Brain microvascular endothelial cell (primary cell): ENCODE results near the gene UIMC1.

Experiments used
- DNase-seq: peaks from one replicate; pipeline ENCODE4 v3.0.0-alpha.2; 2020
- H3K27ac ChIP-seq: fragments of 250-450 bp; sonication (Bioruptor Pico); 2 replicates; pipeline ENCODE4 v1.5.1; 2020; ENCODE audit warnings: mild to moderate bottlenecking, moderate library complexity
- H3K27me3 ChIP-seq: fragments of 250-450 bp; sonication (Bioruptor Pico); replicated peaks from 2 replicates; pipeline ENCODE4 v1.5.1; 2020; ENCODE audit warnings: mild to moderate bottlenecking
- H3K36me3 ChIP-seq: fragments of 250-450 bp; sonication (Bioruptor Pico); replicated peaks from 2 replicates; pipeline ENCODE4 v1.5.1; 2020; ENCODE audit warnings: mild to moderate bottlenecking
- H3K4me3 ChIP-seq: 2 replicates; pipeline ENCODE4 v1.5.1; 2011; ENCODE audit warnings: low read depth, mild to moderate bottlenecking, control low read depth, low read length, moderate library complexity
- CTCF ChIP-seq: IDR thresholded peaks from 2 replicates; pipeline ENCODE4 v1.5.1; 2011; ENCODE audit warnings: low read depth, mild to moderate bottlenecking, moderate library complexity, low read length, control low read depth, inconsistent platforms; ENCODE audit errors: missing control alignments
- in situ Hi-C: cut with HindIII; loops from 2 replicates; pipeline ENCODE4 v1.10.0; 2017; ENCODE audit warnings: low sequenced_read_pairs, low pct_ligation_motif_present

UIMC1 gene

GRCh38 chr5:176892663-176893062 lies 113.9 kb downstream of the UIMC1 start:
- in situ Hi-C loops, result no loop called here
- TF ChIP-seq CTCF, result no peak
- Histone ChIP-seq H3K36me3 (no peaks in the 10 kb centered on the region), H3K27ac (no peak overlapping the region), H3K27me3 (no peaks in the 10 kb centered on the region), H3K4me3 (no peak overlapping the region)
- DNase-seq, result no peak

DNA sequence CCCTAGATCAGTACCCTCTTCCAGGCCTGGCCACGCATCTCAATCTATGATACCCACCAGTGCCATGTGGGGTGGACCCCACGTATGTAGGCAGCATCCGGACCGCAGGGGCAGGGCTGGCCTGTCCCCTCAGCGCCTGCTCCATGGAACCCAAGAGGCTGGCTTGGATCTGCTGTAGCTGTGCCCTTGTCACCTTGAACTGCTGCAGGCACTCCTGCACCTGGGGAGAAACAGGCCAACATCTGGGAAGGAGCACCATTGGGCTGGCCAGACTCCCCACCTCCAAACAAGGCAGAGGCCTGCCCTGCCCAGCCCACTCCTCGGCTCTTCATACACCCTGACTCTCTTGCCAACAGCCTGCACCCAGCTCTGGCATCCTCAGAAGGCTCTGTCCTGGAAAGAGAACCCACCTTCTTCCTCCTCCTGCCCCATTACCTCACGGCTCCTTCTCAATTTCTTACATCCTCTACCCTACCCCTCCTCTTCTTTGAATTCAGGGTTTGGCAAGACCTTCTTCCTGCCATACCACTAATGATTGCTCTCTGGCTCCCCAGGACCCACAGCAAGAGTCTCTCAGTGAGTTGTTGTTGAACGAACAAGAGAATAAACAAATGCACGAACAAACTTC lies 115.1 kb downstream of the UIMC1 start:
- TF ChIP-seq CTCF, result no peak
- Histone ChIP-seq H3K36me3 (no peaks in the 10 kb centered on the region), H3K27ac (no peak overlapping the region), H3K27me3 (no peaks in the 10 kb centered on the region), H3K4me3 (no peak overlapping the region)
- DNase-seq, result no peak
- in situ Hi-C loops, result no loop called here

DNA sequence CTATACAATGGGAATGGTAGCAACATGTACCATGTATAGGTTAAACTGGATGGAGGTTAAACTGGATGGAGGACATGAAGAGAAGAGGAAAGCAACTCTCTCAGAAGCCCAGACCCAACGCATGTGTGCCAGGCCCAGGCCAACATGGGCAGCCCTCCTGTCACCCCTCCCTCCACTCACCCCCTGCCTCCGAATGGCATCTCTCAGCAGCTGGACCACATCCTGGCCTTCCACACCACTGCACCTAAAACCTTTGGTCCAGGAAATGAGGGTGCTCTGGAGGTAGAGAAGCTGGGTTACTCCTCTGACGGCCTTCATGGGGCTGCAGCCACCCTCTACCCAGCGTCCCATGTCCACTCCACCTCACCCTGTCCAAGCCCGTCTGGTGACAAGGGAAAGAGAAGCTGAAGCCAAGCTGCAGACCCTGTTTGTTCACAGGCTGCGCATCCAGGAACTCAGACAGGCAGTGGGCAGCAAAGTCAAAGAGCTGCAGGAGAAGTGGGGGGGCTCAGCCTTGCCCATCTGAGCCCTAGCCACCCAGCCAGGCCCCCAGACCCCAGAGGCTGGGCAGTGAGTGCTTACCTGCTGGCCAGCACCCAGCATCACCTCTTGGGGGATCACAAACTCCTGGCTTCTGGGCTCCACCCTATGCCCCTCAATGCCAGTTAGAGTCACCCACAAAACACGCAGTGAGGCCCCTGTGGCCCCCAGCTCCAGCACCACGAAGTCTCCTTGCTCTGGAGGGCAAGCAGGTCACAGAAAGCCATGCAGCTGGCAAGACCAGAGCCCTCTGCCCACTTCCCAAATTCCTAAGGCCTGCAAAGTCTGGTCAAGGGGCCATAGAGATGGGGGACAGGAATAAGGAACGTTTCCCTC lies 115.9 kb downstream of the UIMC1 start:
- no peak for TF ChIP-seq CTCF
- H3K27ac ChIP-seq, result no peak overlapping the region
- no peak overlapping the region for H3K4me3 ChIP-seq
- no peaks in the 10 kb centered on the region for H3K27me3 ChIP-seq
- no peak for DNase-seq
- H3K36me3 ChIP-seq, result no peaks in the 10 kb centered on the region
- in situ Hi-C loops, result no loop called here

- no peak overlapping the region for H3K4me3 ChIP-seq
- H3K36me3 ChIP-seq, result no peaks in the 10 kb centered on the region
- no peak overlapping the region for H3K27ac ChIP-seq
- H3K27me3 ChIP-seq, result no peaks in the 10 kb centered on the region
- TF ChIP-seq CTCF, result no peak
- DNase-seq, result no peak
- in situ Hi-C loops, result no loop called here
These were observed 117.0 kb downstream of the UIMC1 start for GRCh38 chr5:176889321-176890280.

DNA sequence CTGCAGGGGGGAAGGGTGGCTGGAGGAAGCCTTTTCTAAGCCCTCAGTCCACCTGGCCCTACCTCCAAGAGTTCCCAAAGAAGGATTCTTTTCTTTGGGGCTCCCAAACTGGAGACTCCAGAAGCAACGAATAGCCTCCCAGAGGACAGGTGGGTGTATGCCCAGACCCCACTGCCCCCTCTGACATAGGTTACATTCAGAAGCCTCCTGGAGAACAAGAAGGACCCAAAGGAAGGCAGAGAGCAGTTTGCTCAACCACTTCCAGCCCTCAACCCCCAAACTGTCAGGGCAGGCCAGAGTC lies 117.8 kb downstream of the UIMC1 start:
- no peak for DNase-seq
- no peak for TF ChIP-seq CTCF
- no peak overlapping the region for H3K27ac ChIP-seq
- H3K4me3 ChIP-seq, result no peak overlapping the region
- in situ Hi-C loops, result no loop called here
- H3K27me3 ChIP-seq, result no peaks in the 10 kb centered on the region
- H3K36me3 ChIP-seq, result no peaks in the 10 kb centered on the region
